Measurements from ENCODE around the gene ALOX5AP.
"Not testable (repeated sequence)": the region's sequence is repeated elsewhere in the genome, so short reads cannot be mapped to it uniquely, and the experiment has no call there.

Gene ALOX5AP

DNA sequence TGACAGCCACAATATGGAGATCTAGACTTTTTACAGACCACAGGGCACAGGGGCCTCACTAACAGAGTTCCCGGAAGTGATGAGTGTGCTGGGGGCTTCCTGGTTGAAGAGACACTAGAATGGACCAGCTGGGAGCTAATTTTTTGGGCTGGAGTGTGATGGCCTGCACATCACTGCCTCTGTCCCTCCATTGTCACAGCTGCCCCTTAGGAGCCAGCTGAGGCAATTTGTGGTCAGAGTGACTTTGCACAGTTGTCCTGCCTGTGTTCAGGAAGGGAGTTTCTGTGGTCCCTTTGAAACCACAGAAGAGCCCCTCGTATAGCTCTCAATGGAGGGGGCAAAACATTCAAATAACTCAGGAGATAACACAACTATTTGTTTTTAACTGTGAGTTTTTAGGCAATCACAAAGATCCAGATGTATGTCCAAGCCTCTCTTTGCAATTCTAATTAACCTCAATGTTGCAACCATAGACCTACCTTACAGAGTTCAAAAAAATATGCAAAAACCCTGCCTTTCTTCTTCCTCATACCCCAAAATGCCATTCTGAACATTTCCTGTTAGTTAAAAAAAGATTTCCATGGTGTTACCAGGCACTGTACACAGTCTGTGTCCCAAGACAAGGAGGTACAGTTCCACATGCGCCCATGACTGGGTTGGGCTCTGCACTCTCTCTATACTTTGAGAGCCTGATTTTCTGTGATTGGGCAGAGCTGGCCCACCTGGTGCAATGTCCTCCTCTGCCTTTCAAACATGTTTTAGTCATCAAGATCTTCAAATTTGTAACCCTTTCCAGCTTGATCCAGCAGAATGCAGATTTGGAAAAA lies 2.4 kb downstream of the ALOX5AP start:
- DNase-seq (ENCODE audit: low read depth), result peak; percentile 74

DNA sequence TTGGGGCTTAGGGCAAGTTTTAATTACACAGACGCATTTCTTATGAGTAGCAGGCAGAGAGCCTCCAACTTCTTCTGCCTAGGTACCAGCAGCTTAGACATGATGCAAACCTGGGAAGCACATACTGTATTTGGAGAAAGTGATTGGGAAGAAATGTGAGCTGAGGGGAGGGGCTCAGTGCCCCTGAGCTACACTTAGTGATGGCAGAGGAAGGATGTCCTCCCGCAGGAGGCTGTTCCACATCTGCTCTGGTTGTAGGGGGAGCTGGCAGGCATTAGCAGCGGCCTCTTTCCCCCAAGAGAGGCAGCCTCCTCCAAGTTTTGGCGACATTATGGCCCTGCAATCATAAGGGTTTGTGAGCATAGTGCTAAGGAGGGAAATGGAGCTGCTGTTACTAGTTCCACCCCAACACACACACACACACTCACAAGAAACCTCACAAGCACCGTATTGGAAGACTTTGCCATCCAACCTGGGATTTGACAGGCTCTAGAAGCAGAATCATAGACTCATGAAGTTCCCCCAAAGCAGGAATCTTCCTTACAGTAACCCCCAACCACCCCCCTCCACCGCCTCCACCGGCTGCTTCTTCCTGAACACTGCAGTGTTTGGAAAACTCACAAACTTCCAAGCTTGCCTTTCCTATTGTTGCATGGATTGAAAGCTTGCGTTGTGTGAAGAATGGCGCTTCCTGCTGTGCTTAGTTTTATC lies 3.3 kb downstream of the ALOX5AP start:
- DNase-seq (ENCODE audit: low read depth), result no peak

DNA sequence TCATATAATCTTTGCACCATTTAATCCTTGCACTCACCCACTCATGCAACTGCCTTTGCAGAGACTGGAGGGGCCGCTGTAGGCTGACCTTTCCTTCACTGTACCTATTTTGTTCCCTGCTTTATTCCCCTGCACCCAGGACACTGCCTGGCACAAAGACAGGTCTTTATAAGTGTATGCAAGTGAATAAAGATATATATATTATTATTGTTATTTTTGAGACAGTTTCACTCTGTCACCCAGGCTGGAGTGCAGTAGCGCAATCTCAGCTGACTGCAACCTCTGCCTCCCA lies 3.8 kb downstream of the ALOX5AP start:
- DNase-seq (ENCODE audit: low read depth), result no peak

DNA sequence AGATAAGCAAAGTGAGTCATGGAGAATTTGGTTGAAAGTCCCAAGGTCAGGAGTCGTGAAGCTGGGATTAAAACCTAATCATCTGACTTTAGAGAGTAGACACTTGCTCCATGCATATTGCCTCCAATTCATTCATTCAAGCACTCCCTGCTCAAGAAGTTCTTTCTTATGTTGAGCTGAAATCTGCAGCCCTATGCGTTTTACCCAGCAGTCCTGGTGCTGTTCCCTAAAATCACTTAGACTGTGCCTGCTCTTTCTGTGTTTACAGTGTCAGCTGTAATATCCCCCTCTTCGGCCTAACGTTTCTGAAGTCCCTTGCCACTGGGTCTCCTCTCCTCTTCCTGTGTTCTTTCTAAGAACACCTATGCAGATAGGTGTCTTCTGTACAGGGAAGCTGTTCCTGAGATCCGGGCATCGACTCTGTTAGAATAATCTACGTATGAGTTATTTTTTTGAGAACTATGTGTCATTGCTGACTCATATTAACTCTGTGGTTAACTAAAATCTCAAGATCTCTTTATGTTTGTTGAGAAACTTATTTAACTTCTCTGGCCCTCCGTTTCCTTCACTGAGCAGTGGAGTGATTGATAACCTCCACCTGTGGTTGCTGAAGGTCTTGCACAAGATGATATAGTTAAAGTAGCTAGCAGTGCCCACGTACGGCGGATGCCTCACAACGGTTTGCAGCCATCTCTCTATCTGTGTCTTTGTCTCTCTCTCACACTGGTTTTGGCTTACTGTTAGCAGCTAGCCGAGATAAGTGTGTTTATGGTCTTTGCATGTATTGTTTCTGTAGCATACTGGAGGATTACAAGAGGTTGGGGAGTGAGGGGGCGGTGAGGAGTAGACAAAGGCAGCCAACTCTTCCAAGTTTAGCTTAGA lies 4.7 kb downstream of the ALOX5AP start:
- no peak for DNase-seq (ENCODE audit: low read depth)

DNA sequence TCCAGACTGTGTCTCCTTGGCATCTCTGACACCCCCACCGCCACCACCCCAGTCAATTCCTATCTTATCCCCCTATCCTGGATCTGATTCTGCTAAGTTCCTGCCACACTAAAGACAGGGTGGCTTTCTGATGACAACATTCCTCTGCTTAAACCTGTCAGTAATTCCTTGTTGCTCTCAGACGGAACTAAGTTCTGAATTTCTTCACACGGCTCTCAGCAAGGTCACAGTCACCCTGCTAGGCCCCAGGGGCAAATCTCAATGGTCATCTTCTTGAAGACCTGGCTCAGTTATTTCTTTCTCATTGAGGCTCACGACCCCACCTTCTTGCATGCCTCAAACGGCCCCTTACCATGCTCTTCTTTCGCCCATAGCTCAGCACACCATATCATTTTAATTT lies 7.6 kb downstream of the ALOX5AP start:
- DNase-seq (ENCODE audit: low read depth), result no peak

DNA sequence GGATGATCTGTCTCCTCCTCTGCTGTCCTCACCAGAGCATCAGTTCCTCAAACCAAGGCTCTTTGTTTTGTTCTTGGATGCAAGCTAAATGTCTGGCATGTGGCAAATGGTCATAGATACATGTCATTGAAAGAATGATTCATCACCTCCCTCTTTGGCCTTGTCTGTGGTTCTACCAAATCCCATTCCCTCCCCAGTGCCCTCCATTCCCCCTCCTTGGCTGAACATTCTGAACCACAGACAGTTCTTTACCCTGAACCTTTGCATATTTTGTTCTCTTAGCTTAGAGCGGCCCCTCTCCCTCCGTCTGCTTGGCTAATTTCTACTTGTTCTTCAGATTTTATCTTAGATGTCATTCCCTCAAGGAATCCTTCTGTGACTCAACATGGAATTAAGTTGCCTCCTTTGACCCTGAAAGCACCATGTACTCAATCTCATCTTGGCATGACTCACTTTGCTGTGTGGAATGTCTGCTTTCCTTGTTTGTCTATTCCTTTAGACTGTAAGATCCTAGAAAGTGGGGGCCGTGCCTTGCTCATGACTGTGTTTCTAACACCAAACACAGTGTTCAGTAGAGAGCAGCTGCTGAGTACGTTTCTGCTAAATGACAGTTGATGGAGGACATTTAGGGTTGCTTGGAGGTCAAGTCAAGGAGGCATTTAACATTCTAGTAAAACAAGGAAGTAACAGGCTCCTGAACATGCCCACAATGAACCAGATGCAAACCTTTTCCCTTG lies 8.1 kb downstream of the ALOX5AP start:
- no peak for DNase-seq (ENCODE audit: low read depth)

DNA sequence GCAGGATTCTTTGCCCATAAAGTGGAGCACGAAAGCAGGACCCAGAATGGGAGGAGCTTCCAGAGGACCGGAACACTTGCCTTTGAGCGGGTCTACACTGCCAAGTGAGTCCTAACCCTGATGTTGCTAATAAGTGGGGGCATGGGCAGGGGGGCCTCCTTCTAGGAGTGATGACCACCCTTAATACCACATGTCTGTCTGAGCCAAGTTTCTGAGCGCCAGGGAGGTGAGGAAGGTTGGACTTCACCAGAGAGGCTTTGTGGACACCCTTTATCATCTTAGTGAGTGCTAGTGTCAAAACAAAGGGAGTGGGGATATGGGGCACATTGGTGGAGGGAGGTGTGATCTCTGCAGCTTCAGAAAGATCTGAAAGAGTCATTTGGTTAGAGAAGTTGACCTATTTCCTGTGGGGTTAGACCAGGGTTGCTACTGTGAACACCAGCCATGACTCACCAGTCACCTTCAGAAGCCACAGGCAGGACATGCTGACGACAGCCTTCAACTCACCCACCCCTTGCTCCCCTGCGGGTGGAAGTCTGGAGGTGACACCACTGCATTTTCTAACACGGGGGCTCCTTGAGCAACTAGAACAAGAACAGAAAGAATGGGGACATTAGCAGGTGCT lies 8.8 kb downstream of the ALOX5AP start:
- DNase-seq (ENCODE audit: low read depth), result no peak

DNA sequence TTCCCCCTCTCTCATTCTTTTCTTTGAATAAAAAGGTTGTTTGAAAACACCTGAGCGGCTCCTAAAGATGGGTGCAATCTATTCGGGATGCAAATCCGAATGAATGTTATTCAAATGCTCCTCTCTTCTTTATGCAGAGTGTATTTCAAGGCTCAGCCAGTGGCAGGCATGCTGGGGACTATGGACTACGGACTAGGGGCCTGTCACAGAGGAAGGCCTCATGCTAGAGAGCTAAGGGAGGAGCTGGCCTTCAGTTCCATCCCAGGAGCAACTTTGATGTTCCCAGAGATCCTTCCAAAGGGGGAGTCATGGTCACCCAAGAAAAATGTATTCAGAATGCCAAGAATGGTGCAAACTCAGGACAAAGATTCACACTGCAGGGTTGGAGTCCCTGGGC lies 9.3 kb downstream of the ALOX5AP start:
- DNase-seq (ENCODE audit: low read depth), result no peak

DNA sequence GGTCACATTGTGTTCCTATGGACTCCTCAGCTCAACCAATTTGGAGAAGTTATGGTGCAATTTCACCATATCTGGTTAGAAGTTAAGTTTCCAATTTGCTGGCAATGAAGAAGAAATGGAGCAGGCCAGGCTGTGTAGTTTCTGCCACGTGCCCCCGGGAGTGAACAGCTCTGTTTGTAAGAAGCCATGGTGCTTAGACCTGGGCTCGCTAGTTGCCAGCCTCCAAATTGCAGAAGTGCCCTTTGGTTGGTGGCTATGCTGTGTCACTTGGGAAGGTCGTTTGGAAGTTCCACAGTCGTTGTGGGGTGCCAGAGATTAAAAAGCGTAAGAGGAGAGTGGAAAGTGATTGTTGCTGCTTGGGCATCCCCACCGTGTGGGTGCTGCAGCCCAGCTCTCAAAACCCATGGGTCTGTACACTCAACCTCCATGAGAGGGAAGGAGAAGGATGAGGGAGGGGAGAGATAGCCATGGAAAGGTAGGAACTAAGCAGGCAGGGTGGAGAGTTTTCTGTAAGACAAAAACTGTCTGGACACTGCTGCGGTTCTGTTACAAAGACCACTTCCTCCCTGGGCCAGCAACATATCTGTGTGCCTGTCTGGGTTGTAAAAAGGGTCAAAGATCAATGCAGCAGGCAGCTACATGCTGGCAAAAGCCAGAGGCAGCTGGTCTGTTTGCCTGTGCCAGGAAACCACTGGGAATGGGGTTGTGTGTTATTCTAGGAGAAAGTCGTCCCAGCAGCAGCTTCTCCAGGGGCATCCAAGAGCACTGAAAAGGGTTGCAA lies 10.8 kb downstream of the ALOX5AP start:
- DNase-seq (ENCODE audit: low read depth), result no peak

DNA sequence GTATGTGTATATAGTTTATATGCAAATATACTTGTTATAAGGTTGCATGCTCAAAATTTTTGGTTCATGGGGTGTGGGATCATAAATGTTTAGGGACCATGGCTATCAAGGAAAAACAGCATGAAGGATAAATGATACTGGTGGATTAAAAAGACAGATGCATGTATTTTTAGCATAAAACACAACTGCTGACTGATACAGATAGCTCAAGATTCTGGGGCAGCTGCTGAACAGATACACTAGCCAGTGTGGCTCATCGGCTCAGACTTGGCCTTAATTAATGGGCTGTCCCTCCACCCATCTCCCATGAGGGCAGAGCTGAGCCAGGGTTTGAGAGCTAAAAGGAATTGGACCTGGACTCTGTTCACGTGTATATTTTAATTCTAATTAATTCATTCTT lies 11.4 kb downstream of the ALOX5AP start:
- DNase-seq (ENCODE audit: low read depth), result no peak

DNA sequence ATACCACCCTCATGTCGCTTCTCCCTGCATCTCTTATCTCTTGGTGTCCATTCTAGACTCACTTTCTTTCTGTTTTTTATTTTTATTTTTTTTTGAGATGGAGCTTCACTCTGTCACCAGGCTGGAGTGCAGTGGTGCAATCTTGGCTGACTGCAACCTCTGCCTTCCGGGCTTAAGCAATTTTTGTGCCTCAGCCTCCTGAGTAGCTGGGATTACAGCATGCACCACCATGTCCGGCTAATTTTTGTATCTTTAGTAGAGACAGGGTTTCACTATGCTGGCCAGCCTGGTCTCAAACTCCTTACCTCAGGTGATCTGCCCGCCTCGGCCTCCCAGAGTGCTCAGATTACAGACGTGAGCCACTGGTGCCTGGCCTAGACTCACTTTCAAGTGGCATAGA lies 12.5 kb downstream of the ALOX5AP start:
- DNase-seq (ENCODE audit: low read depth), result not testable (repeated sequence)

DNA sequence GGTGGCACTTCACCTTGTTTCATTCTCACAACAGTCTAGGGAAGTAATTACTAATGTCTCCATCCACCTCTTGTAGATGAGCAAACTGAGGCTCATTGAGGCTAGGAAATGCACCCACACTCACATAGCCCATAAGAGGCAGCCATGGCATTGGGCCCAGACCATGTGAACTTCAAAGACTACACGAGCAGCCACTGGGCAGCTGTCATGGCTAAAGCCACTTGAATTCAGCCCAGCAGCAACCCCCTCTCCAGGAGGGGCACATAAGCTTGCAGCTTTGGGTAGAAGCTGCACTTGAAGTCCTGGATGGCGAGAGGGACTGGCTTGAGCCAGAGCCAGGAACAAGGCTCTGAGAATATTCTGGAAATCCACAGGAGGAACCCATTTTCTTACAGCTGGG lies 13.4 kb downstream of the ALOX5AP start:
- DNase-seq (ENCODE audit: low read depth), result no peak

DNA sequence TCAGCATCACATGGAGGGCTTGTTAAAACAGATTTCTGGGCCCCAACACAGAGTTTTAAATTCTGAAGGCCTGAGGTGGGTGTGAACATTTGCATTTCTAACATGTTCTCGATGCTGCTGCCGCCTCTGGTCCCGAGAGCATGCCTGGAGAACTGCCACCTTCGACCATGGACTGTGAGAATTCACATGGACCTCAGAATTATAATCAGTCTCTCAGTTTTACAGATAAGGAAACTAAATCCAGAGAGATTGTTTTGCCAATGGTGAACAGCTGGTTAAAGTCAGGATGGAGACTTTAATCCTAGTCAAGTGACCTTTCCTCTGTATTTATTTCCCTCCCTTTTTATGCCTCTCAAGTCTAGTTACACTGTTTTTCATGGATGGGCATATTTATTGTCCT lies 14.7 kb downstream of the ALOX5AP start:
- DNase-seq (ENCODE audit: low read depth), result no peak

DNA sequence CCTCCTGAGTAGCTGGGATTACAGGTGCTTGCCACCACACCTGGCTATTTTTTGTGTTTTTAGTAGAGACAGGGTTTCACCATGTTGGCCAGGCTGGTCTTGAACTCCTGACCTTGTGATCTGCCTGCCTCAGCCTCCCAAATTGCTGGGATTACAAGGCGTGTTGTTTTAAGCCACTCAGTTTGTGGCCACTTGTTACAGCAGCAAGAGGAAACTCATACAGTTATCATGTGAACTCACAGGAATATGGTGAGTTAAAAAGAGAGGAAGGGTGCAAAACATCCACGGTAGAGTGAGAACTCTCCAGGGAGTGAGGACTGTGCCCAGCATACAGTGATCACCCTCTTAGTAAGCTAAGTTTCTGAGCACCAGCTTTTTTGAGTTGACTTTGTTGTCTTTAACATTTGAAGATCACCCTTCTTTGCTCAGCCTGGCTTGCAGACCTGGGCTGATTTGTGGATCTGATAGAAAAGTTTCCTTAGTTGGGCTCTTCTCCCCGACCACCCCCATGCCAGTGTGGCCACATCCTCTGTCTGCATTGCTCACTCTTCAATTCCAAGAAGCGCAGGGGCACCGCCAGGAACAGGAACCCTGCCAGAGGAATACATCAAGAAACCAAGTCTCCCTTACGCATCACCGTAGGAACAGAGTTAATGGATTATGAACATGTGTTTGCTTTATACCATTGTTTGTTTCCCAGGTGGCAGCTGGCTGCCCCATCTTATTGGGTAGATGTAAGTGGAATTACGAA lies 16.0 kb downstream of the ALOX5AP start:
- no peak for DNase-seq (ENCODE audit: low read depth)

DNA sequence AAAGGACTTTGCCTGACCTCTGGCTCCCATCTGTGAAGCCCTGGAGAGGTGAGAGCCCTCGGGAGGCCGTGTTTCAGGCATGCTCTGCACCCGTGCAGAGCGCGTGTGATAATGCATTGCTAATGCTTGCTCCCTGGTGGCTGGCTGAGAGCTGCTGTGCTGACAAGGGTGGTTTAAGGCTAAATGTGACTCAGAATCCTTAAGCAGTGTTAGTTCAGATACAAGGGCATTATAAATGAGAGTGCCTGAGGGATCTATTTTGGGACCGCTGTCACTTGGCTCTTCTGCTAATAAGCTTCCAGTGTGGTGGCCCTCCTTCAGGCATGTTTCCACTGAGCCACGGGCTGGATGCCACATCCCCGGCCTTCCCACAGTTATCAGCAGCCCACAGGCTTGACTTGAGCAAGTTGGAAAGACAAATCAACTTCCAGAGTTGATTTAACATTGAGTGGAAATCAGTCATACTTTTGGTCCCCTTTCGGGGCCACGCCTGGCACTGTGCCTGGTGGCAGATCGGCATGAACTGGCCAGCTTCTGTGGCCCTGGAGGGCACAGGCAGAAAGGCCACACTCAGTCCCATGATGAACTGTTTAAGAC lies 17.0 kb downstream of the ALOX5AP start:
- no peak for DNase-seq (ENCODE audit: low read depth)

DNA sequence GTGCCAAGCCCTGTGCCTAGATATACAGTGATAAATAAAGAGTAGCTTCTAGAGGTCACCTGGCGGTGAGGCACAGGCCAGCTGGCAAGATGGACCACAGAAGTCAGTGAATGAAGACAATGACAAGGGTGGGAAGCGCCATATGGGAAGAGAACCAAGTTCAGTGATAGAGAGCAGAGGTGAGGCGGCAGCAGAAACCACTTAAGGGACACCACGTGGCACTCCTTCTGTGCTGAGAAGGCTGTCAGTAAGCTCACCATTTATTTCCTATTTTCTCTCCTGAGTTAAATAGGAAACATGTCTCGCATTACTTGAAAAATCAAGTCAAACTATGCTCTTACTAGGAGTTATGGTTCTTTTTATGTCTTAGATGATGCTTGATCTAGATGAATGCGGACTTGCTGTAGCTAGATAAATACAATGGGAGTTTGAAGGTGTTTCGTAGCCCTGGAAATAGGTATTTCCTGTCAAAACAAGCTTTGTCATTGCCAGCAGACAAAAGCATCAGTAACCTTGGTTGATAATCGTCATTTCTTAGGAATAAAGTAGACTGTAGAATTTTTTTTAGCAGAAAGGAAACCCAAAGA lies 17.8 kb downstream of the ALOX5AP start:
- no peak for DNase-seq (ENCODE audit: low read depth)

DNA sequence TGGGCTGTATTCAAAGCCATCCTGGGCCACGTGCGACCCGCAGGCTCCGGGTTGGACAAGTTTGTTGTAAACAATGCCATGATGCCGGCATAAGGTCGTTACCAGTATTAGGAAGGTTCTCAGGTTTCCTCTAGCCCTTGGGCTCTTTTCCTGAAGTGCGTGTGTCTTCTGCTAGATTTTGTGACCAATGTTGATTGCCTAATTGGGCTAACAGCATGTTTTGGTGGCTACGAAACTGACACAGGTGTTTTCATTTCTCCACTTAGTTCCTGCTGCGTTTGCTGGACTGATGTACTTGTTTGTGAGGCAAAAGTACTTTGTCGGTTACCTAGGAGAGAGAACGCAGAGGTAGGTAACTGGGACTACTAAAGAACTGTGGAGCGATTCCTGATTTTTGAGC lies 20.3 kb downstream of the ALOX5AP start:
- DNase-seq (ENCODE audit: low read depth), result no peak

DNA sequence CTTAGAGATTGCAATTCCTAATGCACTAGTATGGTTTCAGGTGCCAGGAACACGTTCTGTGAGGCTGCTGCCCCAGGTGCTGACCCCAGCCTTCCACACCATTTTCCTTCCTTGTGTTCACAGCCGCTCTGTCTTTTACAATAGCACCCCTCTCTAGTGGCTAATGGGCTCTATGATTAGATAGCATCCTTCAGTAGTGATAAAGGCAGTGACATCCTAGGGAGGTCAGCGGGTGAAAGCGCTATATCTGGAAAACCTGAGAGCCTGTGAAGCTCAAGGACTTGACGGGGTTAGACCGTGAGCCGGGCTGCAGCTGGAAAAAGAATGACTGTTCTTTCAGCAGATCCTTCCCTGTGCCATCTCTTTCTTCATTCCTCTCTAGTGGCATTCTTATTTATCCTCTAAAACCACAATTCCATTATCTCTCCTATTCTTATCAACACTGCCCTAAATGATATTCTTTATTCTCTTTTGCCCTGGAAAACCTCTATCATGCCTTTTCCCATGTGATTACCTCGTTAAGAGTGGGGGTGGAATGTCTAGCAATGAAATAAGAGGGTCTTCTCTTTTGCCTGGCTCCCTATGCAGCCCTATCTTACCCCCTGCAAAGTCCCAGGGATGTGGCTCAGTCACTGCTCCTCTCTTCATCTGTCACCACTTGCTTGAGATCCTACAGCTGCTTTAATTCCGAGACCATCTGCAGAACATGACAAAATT lies 21.8 kb downstream of the ALOX5AP start:
- DNase-seq (ENCODE audit: low read depth), result no peak

DNA sequence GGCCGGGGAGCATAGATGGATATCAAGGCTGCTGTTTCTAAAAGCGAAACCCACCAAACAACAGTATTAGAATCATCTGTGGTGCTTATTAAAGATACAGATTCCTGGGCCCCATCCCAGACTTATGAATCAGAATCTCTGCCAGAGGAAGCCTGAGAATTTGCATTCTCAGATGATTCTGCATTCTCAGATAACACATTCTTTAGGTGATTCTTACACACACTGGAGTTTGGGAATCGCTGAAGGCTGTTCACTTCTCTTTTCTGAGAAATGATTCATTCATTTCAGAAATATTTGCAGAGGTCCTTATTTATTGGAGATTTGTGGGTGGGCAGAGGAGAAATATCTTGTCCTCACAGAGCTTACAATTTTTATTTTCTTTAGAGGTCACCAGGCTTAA lies 24.4 kb downstream of the ALOX5AP start:
- DNase-seq (ENCODE audit: low read depth), result no peak

All from CMK (cell line).